Cardiac fibroblast (primary cell): ENCODE data around the gene TIMM23.

Experiments used
- DNase-seq, 2 donors: peaks; one replicate each; pipeline versions ENCODE4 v3.0.0 to v3.0.0-alpha.2; 2010; ENCODE audit warnings: low read depth in 2 of 2
- H3K4me3 ChIP-seq, 2 donors: replicated peaks in 1 of 2; 1 replicate in 1 of 2; 2 replicates in 1 of 2; pipeline ENCODE4 v1.5.1; 2011; ENCODE audit warnings: low read depth in 2 of 2, low read length in 2 of 2, mild to moderate bottlenecking in 2 of 2, moderate library complexity in 1 of 2
- CTCF ChIP-seq: IDR thresholded peaks from one replicate; pipeline ENCODE4 v1.5.1; 2011; ENCODE audit warnings: low read depth, mild to moderate bottlenecking, low read length, inconsistent platforms

Gene TIMM23

GRCh38 chr10:46019569-46020343 is 47.5 kb downstream of the TIMM23 start:
- DNase-seq: peak; percentile 40 to 43
- TF ChIP-seq CTCF: no peak
- no peak overlapping the region for H3K4me3 ChIP-seq

GRCh38 chr10:46020344-46020657 is 48.0 kb downstream of the TIMM23 start:
- no peak for TF ChIP-seq CTCF
- no peak overlapping the region for H3K4me3 ChIP-seq
- no peak for DNase-seq

- peak; percentile 90 to 96 for DNase-seq
- peak; percentile 36 for TF ChIP-seq CTCF
- H3K4me3 ChIP-seq: peak overlapping the region; percentile 63 to 71
These were observed 50.9 kb downstream of the TIMM23 start for GRCh38 chr10:46022978-46023702.

GRCh38 chr10:46024948-46025347 is 52.7 kb downstream of the TIMM23 start:
- no peak for TF ChIP-seq CTCF
- DNase-seq: no peak
- H3K4me3 ChIP-seq: no peak overlapping the region

GRCh38 chr10:46025406-46025805 is 53.1 kb downstream of the TIMM23 start:
- DNase-seq: no peak
- no peak overlapping the region for H3K4me3 ChIP-seq
- no peak for TF ChIP-seq CTCF

GRCh38 chr10:46026106-46026505 is 53.8 kb downstream of the TIMM23 start:
- no peak overlapping the region for H3K4me3 ChIP-seq
- no peak for TF ChIP-seq CTCF
- DNase-seq: peak in 1 of 2 donors; percentile 56
